ENCODE results near the gene HSPB6.

The HSPB6 gene

DNA sequence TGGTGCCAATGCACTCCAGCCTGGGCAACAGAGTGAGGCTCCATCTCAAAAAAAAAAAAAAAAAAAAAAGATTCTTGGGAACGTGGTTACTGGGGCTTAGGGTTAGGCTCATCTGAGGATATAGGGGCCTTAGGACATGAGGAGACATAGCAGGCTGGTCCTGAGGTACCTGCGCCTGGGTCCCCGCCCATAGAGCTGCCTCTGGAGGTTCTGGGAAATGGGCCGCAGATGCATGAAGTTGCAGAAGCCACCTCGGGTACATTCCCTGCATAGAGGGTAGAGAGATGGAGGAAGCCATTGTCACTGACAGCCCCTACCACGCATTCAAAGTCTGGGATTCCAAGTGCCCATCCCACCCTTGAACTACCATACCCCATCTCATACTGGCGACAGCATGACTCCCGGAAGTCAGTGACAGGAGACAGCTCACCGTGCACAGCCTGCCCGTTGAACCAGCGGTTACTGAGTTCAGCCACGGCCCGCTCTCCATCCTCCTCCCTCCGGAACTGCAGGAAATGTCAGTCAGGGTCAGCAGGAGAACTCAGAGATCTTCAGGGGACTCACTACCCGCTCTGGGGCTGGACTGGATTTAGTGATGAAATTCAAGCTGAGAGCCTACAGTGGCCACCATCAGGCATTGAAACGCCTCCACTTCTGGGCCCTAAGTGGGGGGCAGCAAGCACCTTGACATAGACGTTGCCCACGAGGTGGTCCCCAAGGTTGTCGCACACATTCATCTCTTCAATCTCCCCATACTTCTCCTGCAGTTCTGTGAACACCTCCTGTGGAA, 13.0 kb downstream of the HSPB6 start:
- H3K36me3 ChIP-seq (ENCODE audit: control insufficient read depth in 4 of 4, insufficient read depth in 4 of 4, low read length in 3 of 4), result peaks cover 0 to 9% (median under 1%) of the 10 kb centered on the region in 4 experiments
- POLR2A ChIA-PET, result no interaction called here
- no peaks in the 10 kb centered on the region for H3K27me3 ChIP-seq (replicated peaks in 2 of 5; ENCODE audit: control insufficient read depth in 4 of 5, insufficient read depth in 5 of 5, low read length in 4 of 5)
- H3K4me3 ChIP-seq (ENCODE audit: control insufficient read depth in 1 of 7, extremely low read depth in 1 of 7, insufficient read depth in 4 of 7, low read depth in 2 of 7, low read length in 6 of 7), result peak overlapping the region in 4 of 7 experiments; percentile 83 to 96 (median 91)
- no peak for DNase-seq
- H3K9me3 ChIP-seq (ENCODE audit: control extremely low read depth in 1 of 5, control insufficient read depth in 4 of 5, insufficient read depth in 2 of 5, low read depth in 1 of 5, low read length in 4 of 5), result no peaks in the 10 kb centered on the region
- peaks cover 12 to 72% (median 63%) of the 10 kb centered on the region in 4 experiments for H3K4me1 ChIP-seq (ENCODE audit: control extremely low read depth in 1 of 4, control insufficient read depth in 4 of 4, insufficient read depth in 4 of 4, low read length in 3 of 4)
- WGBS (ENCODE audit: insufficient coverage), result 93% methylated on average over 15 of the region's 19 CpGs
- CTCF ChIA-PET, result interaction anchor here (0.8 to 2.6 kb wide), 3 partner anchors 12 to 76 kb away, joined by 3 to 6 read pairs (median 4); partner anchors contain the start of gene HSPB6
- H3K27ac ChIP-seq (ENCODE audit: insufficient read depth in 1 of 2, low read depth in 1 of 2, low read length in 2 of 2, poor library complexity in 1 of 2, severe bottlenecking in 2 of 2), result no peak overlapping the region

GRCh38 chr19:35742121-35742724, 14.6 kb downstream of the HSPB6 start, which contains the start of gene IGFLR1:
TSS of gene IGFLR1 (minus strand) at chr19:35742452. CDS start at chr19:35741180, 1,272 bp downstream.
- ChIA-PET CTCF (interaction anchor here (2.6 kb wide), 1 partner anchor 21 kb away, joined by 6 read pairs; no protein-coding TSS in a partner anchor), POLR2A (interaction anchor here (0.6 kb wide), 1 partner anchor 207 kb away, joined by 5 read pairs; no protein-coding TSS in a partner anchor)
- peak; percentile 82 to 94 (median 93) for DNase-seq
- Histone ChIP-seq H3K9me3 (ENCODE audit: control extremely low read depth in 1 of 5, control insufficient read depth in 4 of 5, insufficient read depth in 2 of 5, low read depth in 1 of 5, low read length in 4 of 5) (no peaks in the 10 kb centered on the region), H3K36me3 (ENCODE audit: control insufficient read depth in 4 of 4, insufficient read depth in 4 of 4, low read length in 3 of 4) (peaks cover 0 to 24% (median 12%) of the 10 kb centered on the region in 4 experiments), H3K4me1 (ENCODE audit: control extremely low read depth in 1 of 4, control insufficient read depth in 4 of 4, insufficient read depth in 4 of 4, low read length in 3 of 4) (peaks cover 8 to 63% (median 55%) of the 10 kb centered on the region in 4 experiments), H3K27ac (ENCODE audit: insufficient read depth in 1 of 2, low read depth in 1 of 2, low read length in 2 of 2, poor library complexity in 1 of 2, severe bottlenecking in 2 of 2) (peak within 1 kb of the TSS; percentile 50 to 72), H3K27me3 (replicated peaks in 2 of 5; ENCODE audit: control insufficient read depth in 4 of 5, insufficient read depth in 5 of 5, low read length in 4 of 5) (no peaks in the 10 kb centered on the region), H3K4me3 (ENCODE audit: control insufficient read depth in 1 of 7, extremely low read depth in 1 of 7, insufficient read depth in 4 of 7, low read depth in 2 of 7, low read length in 6 of 7) (peak within 1 kb of the TSS; percentile 17 to 90 (median 66))
- 5% methylated on average over 7 of the region's 9 CpGs for WGBS (ENCODE audit: insufficient coverage)

GRCh38 chr19:35741203-35741515, 15.7 kb downstream of the HSPB6 start:
- peaks cover 2 to 34% (median 22%) of the 10 kb centered on the region in 4 experiments for H3K36me3 ChIP-seq (ENCODE audit: control insufficient read depth in 4 of 4, insufficient read depth in 4 of 4, low read length in 3 of 4)
- H3K27me3 ChIP-seq (replicated peaks in 2 of 5; ENCODE audit: control insufficient read depth in 4 of 5, insufficient read depth in 5 of 5, low read length in 4 of 5), result no peaks in the 10 kb centered on the region
- peak overlapping the region in 1 of 2 experiments; percentile 57 for H3K27ac ChIP-seq (ENCODE audit: insufficient read depth in 1 of 2, low read depth in 1 of 2, low read length in 2 of 2, poor library complexity in 1 of 2, severe bottlenecking in 2 of 2)
- CTCF ChIA-PET, result interaction anchor here (1.2 to 1.3 kb wide), 2 partner anchors 18 to 38 kb away, joined by 3 read pairs; no protein-coding TSS in a partner anchor
- 0% methylated on average over 7 of the region's 12 CpGs for WGBS (ENCODE audit: insufficient coverage)
- peak overlapping the region; percentile 55 to 90 (median 73) for H3K4me3 ChIP-seq (ENCODE audit: control insufficient read depth in 1 of 7, extremely low read depth in 1 of 7, insufficient read depth in 4 of 7, low read depth in 2 of 7, low read length in 6 of 7)
- H3K4me1 ChIP-seq (ENCODE audit: control extremely low read depth in 1 of 4, control insufficient read depth in 4 of 4, insufficient read depth in 4 of 4, low read length in 3 of 4), result peaks cover 8 to 55% (median 51%) of the 10 kb centered on the region in 4 experiments
- POLR2A ChIA-PET, result no interaction called here
- no peaks in the 10 kb centered on the region for H3K9me3 ChIP-seq (ENCODE audit: control extremely low read depth in 1 of 5, control insufficient read depth in 4 of 5, insufficient read depth in 2 of 5, low read depth in 1 of 5, low read length in 4 of 5)
- DNase-seq, result peak in 2 of 3 donors; percentile 66 to 78

DNA sequence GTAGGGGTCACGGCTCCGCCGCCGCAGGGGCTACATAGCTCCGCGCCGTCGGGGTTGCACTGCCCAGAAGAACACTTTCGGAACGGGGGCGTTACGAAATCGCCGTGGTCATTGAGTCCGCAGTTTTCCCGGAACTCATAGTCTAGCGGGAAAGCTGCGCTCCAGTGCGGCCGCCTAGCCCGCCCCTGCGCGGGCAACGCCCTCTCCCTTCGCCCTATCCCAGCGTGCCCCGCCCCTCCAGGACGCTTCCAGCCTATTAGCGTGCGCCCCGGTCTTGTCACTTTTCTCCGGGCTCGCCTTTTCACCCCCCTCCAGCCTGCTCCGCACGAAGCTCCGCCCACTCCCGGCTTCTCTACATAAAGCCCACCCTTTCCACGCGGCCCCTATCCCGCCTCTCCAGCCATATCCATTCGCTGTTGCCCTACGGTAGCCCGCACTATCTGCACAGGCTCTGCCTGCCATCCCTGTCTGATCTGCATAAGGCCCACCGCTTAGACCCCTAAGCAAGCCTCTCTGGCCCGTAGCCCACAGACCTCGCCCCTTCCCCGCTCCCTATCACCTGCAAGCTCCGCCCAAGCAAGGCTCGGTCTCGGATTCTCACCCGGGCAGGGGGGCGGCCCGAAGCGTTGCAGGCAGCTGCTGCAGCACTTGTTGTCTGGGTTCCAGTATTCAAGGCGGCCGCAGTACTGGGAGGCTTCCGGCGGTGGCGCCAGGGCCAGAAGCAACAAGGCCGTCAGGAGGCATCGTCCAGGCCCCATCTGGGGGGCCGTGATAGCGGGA, 16.2 kb downstream of the HSPB6 start:
- Histone ChIP-seq H3K27me3 (replicated peaks in 2 of 5; ENCODE audit: control insufficient read depth in 4 of 5, insufficient read depth in 5 of 5, low read length in 4 of 5) (no peaks in the 10 kb centered on the region), H3K4me1 (ENCODE audit: control extremely low read depth in 1 of 4, control insufficient read depth in 4 of 4, insufficient read depth in 4 of 4, low read length in 3 of 4) (peaks cover 6 to 50% (median 45%) of the 10 kb centered on the region in 4 experiments), H3K27ac (ENCODE audit: insufficient read depth in 1 of 2, low read depth in 1 of 2, low read length in 2 of 2, poor library complexity in 1 of 2, severe bottlenecking in 2 of 2) (peak overlapping the region in 1 of 2 experiments; percentile 57), H3K36me3 (ENCODE audit: control insufficient read depth in 4 of 4, insufficient read depth in 4 of 4, low read length in 3 of 4) (peaks cover 2 to 36% (median 22%) of the 10 kb centered on the region in 4 experiments), H3K9me3 (ENCODE audit: control extremely low read depth in 1 of 5, control insufficient read depth in 4 of 5, insufficient read depth in 2 of 5, low read depth in 1 of 5, low read length in 4 of 5) (no peaks in the 10 kb centered on the region), H3K4me3 (ENCODE audit: control insufficient read depth in 1 of 7, extremely low read depth in 1 of 7, insufficient read depth in 4 of 7, low read depth in 2 of 7, low read length in 6 of 7) (peak overlapping the region; percentile 55 to 90 (median 73))
- ChIA-PET CTCF (interaction anchor here (0.9 to 1.3 kb wide), 4 partner anchors 17 to 49 kb away, joined by 3 read pairs; no protein-coding TSS in a partner anchor), POLR2A (no interaction called here)
- WGBS (ENCODE audit: insufficient coverage), result under 1% methylated on average over 61 of the region's 63 CpGs
- DNase-seq, result peak; percentile 93 to 96 (median 95)

DNA sequence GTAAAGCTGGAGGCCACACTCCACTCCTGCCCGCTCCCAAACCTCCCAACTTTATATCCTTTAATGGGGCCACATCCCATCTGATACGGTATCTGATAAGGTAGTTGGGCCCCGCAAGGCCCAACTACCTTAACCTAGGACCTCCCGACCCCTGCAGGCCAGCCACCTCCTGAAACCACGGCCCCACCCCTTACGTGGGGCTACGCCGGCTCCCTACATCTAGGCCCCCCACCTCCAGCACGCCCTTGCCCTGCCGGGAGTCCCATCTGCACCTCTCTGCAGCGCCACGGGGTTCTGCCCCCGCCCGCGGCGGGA, 16.8 kb downstream of the HSPB6 start:
- H3K27me3 ChIP-seq (replicated peaks in 2 of 5; ENCODE audit: control insufficient read depth in 4 of 5, insufficient read depth in 5 of 5, low read length in 4 of 5), result no peaks in the 10 kb centered on the region
- H3K4me3 ChIP-seq (ENCODE audit: control insufficient read depth in 1 of 7, extremely low read depth in 1 of 7, insufficient read depth in 4 of 7, low read depth in 2 of 7, low read length in 6 of 7), result peak overlapping the region; percentile 55 to 90 (median 73)
- H3K9me3 ChIP-seq (ENCODE audit: control extremely low read depth in 1 of 5, control insufficient read depth in 4 of 5, insufficient read depth in 2 of 5, low read depth in 1 of 5, low read length in 4 of 5), result no peaks in the 10 kb centered on the region
- H3K4me1 ChIP-seq (ENCODE audit: control extremely low read depth in 1 of 4, control insufficient read depth in 4 of 4, insufficient read depth in 4 of 4, low read length in 3 of 4), result peaks cover 6 to 49% (median 45%) of the 10 kb centered on the region in 4 experiments
- peaks cover 4 to 41% (median 28%) of the 10 kb centered on the region in 4 experiments for H3K36me3 ChIP-seq (ENCODE audit: control insufficient read depth in 4 of 4, insufficient read depth in 4 of 4, low read length in 3 of 4)
- POLR2A ChIA-PET, result no interaction called here
- no peak for DNase-seq
- H3K27ac ChIP-seq (ENCODE audit: insufficient read depth in 1 of 2, low read depth in 1 of 2, low read length in 2 of 2, poor library complexity in 1 of 2, severe bottlenecking in 2 of 2), result peak overlapping the region in 1 of 2 experiments; percentile 54
- CTCF ChIA-PET, result interaction anchor here (0.9 to 1.3 kb wide), 4 partner anchors 16 to 48 kb away, joined by 3 read pairs; no protein-coding TSS in a partner anchor
- 10% methylated on average over 8 of the region's 16 CpGs for WGBS (ENCODE audit: insufficient coverage)

GRCh38 chr19:35739275-35740107, 17.3 kb downstream of the HSPB6 start:
- CTCF ChIA-PET, result interaction anchor here (1.0 to 1.3 kb wide), 3 partner anchors 16 to 36 kb away, joined by 3 read pairs; no protein-coding TSS in a partner anchor
- Histone ChIP-seq H3K9me3 (ENCODE audit: control extremely low read depth in 1 of 5, control insufficient read depth in 4 of 5, insufficient read depth in 2 of 5, low read depth in 1 of 5, low read length in 4 of 5) (no peaks in the 10 kb centered on the region), H3K4me3 (ENCODE audit: control insufficient read depth in 1 of 7, extremely low read depth in 1 of 7, insufficient read depth in 4 of 7, low read depth in 2 of 7, low read length in 6 of 7) (peak overlapping the region in 6 of 7 experiments; percentile 55 to 90 (median 76)), H3K27me3 (replicated peaks in 2 of 5; ENCODE audit: control insufficient read depth in 4 of 5, insufficient read depth in 5 of 5, low read length in 4 of 5) (no peaks in the 10 kb centered on the region), H3K27ac (ENCODE audit: insufficient read depth in 1 of 2, low read depth in 1 of 2, low read length in 2 of 2, poor library complexity in 1 of 2, severe bottlenecking in 2 of 2) (peak overlapping the region in 1 of 2 experiments; percentile 54), H3K36me3 (ENCODE audit: control insufficient read depth in 4 of 4, insufficient read depth in 4 of 4, low read length in 3 of 4) (peaks cover 4 to 47% (median 33%) of the 10 kb centered on the region in 4 experiments), H3K4me1 (ENCODE audit: control extremely low read depth in 1 of 4, control insufficient read depth in 4 of 4, insufficient read depth in 4 of 4, low read length in 3 of 4) (peaks cover 6 to 46% (median 42%) of the 10 kb centered on the region in 4 experiments)
- DNase-seq, result no peak
- POLR2A ChIA-PET, result interaction anchor here (0.6 kb wide), 1 partner anchor 8 kb away, joined by 3 read pairs; no protein-coding TSS in a partner anchor
- WGBS (ENCODE audit: insufficient coverage), result 94% methylated on average over 23 of the region's 29 CpGs
